Measurements from ENCODE around the gene PRICKLE3. TPM values are rescaled to one million over a fixed set of nuclear protein-coding genes. Genes with fewer than 3 reads are reported as not detected.

Gene PRICKLE3
- total RNA-seq, 1 donor from 2014 or later = 26.5 TPM

DNA sequence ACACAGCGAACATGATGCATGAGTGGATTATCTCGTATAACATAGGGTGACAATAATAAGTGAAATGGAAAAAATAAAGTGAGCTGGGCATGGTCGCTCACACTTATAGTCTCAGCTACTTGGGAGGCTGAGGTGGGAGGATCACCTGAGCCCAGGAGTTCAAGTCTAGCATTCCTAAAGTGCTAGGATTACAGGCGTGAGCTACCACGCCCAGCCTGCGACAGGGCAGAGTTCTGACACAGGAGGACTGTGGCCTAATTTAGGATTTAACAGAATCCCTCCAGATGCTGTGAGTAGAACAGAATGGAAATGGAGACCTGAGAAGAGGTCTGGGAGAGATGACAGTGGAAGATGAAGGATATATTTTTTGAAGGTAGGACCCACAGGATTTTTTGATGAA is 3.4 kb upstream of the PRICKLE3 start:
- no peaks in the 10 kb centered on the region for H3K36me3 ChIP-seq
- no peak for DNase-seq (ENCODE audit: extremely low spot score in 2 of 2)
- H3K9me3 ChIP-seq = no peaks in the 10 kb centered on the region
- peaks cover 17% of the 10 kb centered on the region for H3K4me1 ChIP-seq
- H3K27ac ChIP-seq = peak overlapping the region; percentile 9
- intact Hi-C loops (cut with DNase I) = loop anchor here (10.0 kb wide), 1 partner anchor 75 kb away; the partner anchor contains the start of genes FOXP3 and PPP1R3F
- no peaks in the 10 kb centered on the region for H3K27me3 ChIP-seq
- TF ChIP-seq CTCF (IDR thresholded peaks at IDR 0.05) (no peak), POLR2A (IDR thresholded peaks at IDR 0.05) (no peak), POLR2AphosphoS5 (IDR thresholded peaks at IDR 0.05; ENCODE audit: insufficient read depth in 1 of 2, low read depth in 1 of 2) (no peak)
- H3K4me3 ChIP-seq = peak overlapping the region in 1 of 2 donors; percentile 24

DNA sequence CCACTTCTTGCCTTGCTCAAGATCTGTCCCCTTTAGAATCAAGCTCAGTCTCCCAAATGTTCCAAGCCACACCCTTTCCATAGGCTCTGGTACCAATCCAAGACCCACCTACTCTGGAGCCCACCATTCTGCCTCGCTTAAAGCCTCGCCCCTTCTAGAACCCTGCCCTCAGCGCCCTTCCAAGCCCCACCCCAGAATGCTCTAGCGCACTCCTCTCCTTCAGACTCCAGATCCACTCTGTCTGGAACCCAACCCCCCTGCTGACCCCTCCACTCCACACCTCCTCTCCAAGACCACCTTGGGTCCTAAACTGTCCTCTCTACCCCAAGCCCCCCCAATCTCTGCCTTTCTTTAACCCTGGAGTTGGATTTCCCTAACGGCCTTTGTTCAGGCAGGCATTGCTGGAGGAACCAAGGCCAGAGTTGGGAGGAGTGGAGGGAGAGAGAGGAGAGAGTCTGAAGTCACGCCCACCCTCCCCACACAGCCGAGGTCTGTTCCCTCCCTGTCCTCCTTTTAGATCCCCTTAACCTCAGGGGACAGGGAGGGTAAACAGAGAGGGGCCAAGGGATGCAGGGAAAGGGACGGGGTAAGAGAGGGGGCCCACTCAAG is 2.4 kb upstream of the PRICKLE3 start:
- H3K4me1 ChIP-seq = peaks cover 22% of the 10 kb centered on the region
- no peak for TF ChIP-seq POLR2AphosphoS5 (IDR thresholded peaks at IDR 0.05; ENCODE audit: insufficient read depth in 1 of 2, low read depth in 1 of 2)
- no peak for TF ChIP-seq CTCF (IDR thresholded peaks at IDR 0.05)
- TF ChIP-seq POLR2A (IDR thresholded peaks at IDR 0.05) = no peak
- peak overlapping the region; percentile 9 for H3K27ac ChIP-seq
- H3K36me3 ChIP-seq = no peaks in the 10 kb centered on the region
- no peak for DNase-seq (ENCODE audit: extremely low spot score in 2 of 2)
- H3K4me3 ChIP-seq = no peak overlapping the region
- intact Hi-C loops (cut with DNase I) = no loop called here
- no peaks in the 10 kb centered on the region for H3K27me3 ChIP-seq
- H3K9me3 ChIP-seq = no peaks in the 10 kb centered on the region

- intact Hi-C loops (cut with DNase I) = no loop called here
Measured at GRCh38 chrX:49187526-49187925, 1.4 kb upstream of the PRICKLE3 start.

DNA sequence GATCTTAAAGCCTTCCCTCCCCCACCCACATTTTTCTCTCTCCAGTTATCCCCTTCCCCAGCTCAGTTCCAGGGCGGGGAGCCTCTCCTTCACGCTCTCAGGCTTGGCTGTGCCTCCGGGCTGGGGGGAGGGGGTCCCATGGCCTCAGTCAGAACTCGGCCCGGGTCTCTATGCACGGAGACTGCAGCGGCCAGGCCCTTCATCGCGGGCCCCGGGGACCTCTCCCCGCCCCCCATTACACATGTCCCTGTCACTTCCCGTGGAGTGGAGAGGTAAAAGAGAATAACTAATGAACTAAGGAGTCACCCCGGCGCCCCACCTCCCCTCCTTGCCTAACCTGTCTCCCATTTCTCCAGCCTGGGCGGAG is 838 bp upstream of the PRICKLE3 start:
- no peak for TF ChIP-seq POLR2AphosphoS5 (IDR thresholded peaks at IDR 0.05; ENCODE audit: insufficient read depth in 1 of 2, low read depth in 1 of 2)
- TF ChIP-seq POLR2A (IDR thresholded peaks at IDR 0.05) = no peak
- no peak for TF ChIP-seq CTCF (IDR thresholded peaks at IDR 0.05)
- Histone ChIP-seq H3K27me3 (no peaks in the 10 kb centered on the region), H3K27ac (peak overlapping the region; percentile 76), H3K9me3 (no peaks in the 10 kb centered on the region), H3K4me1 (peaks cover 22% of the 10 kb centered on the region), H3K4me3 (no peak overlapping the region), H3K36me3 (no peaks in the 10 kb centered on the region)
- intact Hi-C loops (cut with DNase I) = no loop called here
- no peak for DNase-seq (ENCODE audit: extremely low spot score in 2 of 2)

More at GRCh38 chrX:49187526-49187925, 1.4 kb upstream of the PRICKLE3 start:
- Histone ChIP-seq H3K27me3 (no peaks in the 10 kb centered on the region), H3K9me3 (no peaks in the 10 kb centered on the region), H3K4me1 (peaks cover 22% of the 10 kb centered on the region), H3K4me3 (no peak overlapping the region), H3K27ac (peak overlapping the region; percentile 76), H3K36me3 (no peaks in the 10 kb centered on the region)
- DNase-seq (ENCODE audit: extremely low spot score in 2 of 2) = no peak
- TF ChIP-seq CTCF (IDR thresholded peaks at IDR 0.05) = no peak
- TF ChIP-seq POLR2A (IDR thresholded peaks at IDR 0.05) = no peak
- TF ChIP-seq POLR2AphosphoS5 (IDR thresholded peaks at IDR 0.05; ENCODE audit: insufficient read depth in 1 of 2, low read depth in 1 of 2) = no peak
